Activated T-cell treated with anti-CD3 and anti-CD28 coated beads for 24 hours (primary cell): ENCODE data around the gene SHFL.

Experiments
- DNase-seq: peaks from one replicate; pipeline ENCODE4 v3.0.0-alpha.2; 2020; ENCODE audit warnings: low read depth

SHFL gene

DNA sequence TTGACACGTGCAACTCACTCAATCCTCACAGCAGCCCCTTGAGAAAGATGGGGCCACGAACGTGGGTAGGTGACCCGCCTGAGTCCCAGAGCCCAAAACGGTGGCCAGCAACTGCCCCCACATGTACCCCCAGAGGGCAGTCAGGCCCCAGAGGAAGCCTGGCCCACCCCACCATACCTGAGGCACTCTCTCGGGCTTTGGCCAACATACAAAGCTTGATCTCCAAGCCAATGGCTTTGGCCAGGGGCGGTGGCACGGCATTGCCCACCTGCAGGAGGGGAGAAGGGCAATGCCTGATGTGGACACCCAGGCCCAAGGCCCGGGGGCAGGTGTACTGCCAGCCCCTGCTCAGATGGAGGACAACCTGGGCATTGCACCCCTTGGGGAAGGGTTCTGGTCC lies 47.9 kb downstream of the SHFL start:
- DNase-seq: no peak

DNA sequence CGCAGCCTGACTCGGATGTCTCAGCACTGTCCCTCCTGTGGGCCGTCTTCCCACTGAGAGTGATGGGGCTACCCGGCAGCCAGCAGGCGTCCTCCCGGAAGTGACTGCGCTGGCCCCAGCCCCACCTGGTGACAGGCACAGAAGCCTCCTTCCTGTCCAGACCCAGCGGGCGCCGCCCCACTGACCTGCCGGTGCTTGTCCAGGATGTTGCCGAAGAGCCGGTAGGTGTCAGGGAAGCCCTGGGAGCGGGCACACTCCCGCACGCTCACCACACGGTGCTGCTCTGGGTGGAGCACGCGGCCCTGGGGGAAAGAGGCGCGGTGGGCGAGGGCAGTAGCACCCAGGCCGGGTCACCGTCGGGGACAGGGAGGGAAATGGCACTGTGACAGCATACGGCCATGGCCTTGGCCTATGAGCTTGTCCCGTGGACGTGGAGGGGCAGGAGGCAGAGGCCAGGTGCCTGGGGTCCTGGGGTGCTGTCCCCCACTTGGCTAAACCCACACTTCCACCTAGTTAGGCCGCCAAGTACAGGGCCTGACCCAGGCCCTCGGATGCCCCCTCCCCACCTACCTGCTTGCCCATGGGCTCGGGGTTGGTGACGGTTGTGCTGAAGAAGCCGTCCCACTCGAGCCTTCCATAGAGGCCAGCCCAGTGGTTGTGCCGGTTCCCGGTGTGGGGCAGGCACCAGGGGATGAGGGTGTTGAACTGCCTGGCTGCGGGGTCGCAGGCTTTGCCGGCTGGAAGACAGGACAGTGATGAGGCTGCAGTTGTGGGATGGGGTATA lies 49.6 kb downstream of the SHFL start:
- no peak for DNase-seq

- DNase-seq: no peak
These were observed 50.8 kb downstream of the SHFL start for GRCh38 chr19:10136936-10137335.

DNA sequence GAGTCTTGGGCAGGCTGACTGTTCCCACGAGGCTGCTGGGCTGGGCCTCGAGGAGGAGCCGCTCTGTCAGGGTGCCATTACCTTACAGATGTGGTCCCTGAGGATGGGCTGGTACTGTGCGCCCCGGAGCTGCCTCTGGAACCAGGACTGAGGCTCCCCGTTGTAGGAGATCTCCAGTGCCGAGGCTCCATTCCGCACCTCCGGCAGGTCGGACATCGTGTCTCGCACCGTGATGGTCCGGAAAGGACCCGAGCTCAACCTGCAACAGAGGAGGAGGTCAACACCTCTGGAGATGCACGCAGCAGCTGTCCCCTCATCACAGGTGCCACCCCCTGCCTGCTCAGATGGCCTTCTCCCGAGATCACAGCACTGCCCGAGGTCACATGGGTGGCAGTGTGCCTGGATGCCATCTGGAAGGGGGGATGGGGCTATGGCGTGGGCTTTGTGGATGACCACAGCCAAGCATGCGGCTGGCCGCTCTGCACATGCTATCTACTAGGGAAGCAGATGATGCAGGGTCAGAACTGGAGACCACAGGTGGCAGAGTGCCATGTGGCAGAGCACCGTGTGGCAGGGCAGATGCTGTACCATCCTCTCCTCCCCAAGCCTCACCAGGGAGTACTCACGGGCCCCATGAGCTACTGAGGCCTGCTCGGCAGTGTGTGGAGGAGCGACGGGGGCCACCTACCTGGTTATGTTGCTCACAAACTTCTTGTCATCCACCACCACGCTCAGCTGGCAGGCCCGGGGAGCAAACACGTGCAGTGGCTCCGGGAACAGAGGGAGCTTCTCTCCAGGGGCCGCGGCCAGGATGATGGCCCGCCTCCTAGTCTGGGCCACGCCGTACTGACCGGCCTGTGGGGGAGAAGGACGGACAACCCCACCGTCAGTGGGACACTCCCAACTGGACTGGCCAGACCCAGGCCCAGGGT lies 51.9 kb downstream of the SHFL start:
- no peak for DNase-seq

GRCh38 chr19:10138879-10139795 lies 53.0 kb downstream of the SHFL start:
- DNase-seq: no peak

DNA sequence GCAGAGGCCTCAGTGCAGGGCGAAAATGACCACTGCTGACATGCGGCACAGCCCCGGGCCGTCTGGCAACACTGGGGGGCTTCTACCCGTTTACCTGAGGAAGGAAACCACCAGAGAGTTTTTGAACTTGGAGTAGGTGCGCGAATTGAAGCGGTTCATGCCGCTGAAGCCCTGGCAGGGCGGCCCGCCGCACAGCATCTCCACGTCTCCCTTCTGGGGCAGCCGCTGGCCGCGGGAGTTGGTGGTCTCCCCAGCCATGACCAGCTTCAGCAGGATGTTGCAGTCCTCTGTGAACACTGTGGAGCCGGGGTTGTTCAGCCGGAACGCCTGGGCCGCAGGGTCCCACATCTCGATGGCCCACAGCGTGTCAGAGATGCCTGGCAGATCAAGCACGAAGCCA lies 53.8 kb downstream of the SHFL start:
- no peak for DNase-seq

GRCh38 chr19:10141479-10141878 lies 55.4 kb downstream of the SHFL start:
- no peak for DNase-seq

GRCh38 chr19:10141973-10142372 lies 55.9 kb downstream of the SHFL start:
- DNase-seq: no peak
